Hair follicle dermal papilla cell (primary cell): ENCODE data around the gene MORN4. TPM values are rescaled to one million over a fixed set of nuclear protein-coding genes. Genes with fewer than 3 reads are reported as not detected.

ENCODE experiments used
- total RNA-seq: library from RNA; depleted of rRNA; stranded (reverse); fragments of >200 nt; gene quantifications from 2 replicates; pipeline ENCODE4 v1.2.3, GENCODE V29; 2012

Gene MORN4
- total RNA-seq: 5.0 and 5.8 TPM in 2 replicates

GRCh38 chr10:97632949-97633884 is at the start of gene MORN4:
Gene MORN4, minus strand, starts transcription at chr10:97633500. Its CDS starts 13,847 bp downstream, at chr10:97619653.

GRCh38 chr10:97640174-97640867 is 7.0 kb upstream of the MORN4 start, which contains the start of gene PI4K2A:
Gene PI4K2A, plus strand, starts transcription at chr10:97640671. Its CDS starts 72 bp downstream, at chr10:97640743.

GRCh38 chr10:97589479-97589878 is 43.8 kb downstream of the MORN4 start, which contains the start of gene C10orf62:
Gene C10orf62, plus strand, starts transcription at chr10:97589721. Its CDS starts 177 bp downstream, at chr10:97589898.

GRCh38 chr10:97584060-97584797 is 49.1 kb downstream of the MORN4 start, which contains the start of gene HOGA1:
Gene HOGA1, plus strand, starts transcription at chr10:97584389. Its CDS starts 315 bp downstream, at chr10:97584704.

GRCh38 chr10:97572214-97572989 is 60.9 kb downstream of the MORN4 start, which contains the start of gene ANKRD2:
Gene ANKRD2, plus strand, starts transcription at chr10:97572779. Its CDS starts 10 bp downstream, at chr10:97572789.

Other genes with a start within 250 kb of the MORN4 start
- gene RRP12, start 232.2 kb downstream of the MORN4 start, total RNA-seq: 20.4 and 27.7 TPM in 2 replicates
- 478 and 494 TPM in 2 replicates for gene PGAM1, start 207.3 kb downstream of the MORN4 start, total RNA-seq
- gene EXOSC1, start 187.5 kb downstream of the MORN4 start, total RNA-seq: 25.5 and 29.9 TPM in 2 replicates
- 58.9 and 63.1 TPM in 2 replicates for gene ZDHHC16, start 187.3 kb downstream of the MORN4 start, total RNA-seq
- 94.9 and 97.0 TPM in 2 replicates for gene MMS19, start 135.1 kb downstream of the MORN4 start, total RNA-seq
- gene UBTD1, start 134.6 kb downstream of the MORN4 start, total RNA-seq: 28.2 and 34.6 TPM in 2 replicates
- gene ANKRD2, start 60.7 kb downstream of the MORN4 start, total RNA-seq: 0.24 and 0.32 TPM in 2 replicates
- gene HOGA1, start 49.1 kb downstream of the MORN4 start, total RNA-seq: 1.5 and 1.6 TPM in 2 replicates
- 0.49 TPM in 1 of 2 replicates, not detected in the other for gene C10orf62, start 43.8 kb downstream of the MORN4 start, total RNA-seq
- gene PI4K2A, start 7.2 kb upstream of the MORN4 start, total RNA-seq: 29.7 and 37.8 TPM in 2 replicates
- gene AVPI1, start 53.7 kb upstream of the MORN4 start, total RNA-seq: 23.5 and 32.1 TPM in 2 replicates
- 63.3 and 68.2 TPM in 2 replicates for gene MARVELD1, start 80.2 kb upstream of the MORN4 start, total RNA-seq
- 19.8 and 20.6 TPM in 2 replicates for gene ZFYVE27, start 103.6 kb upstream of the MORN4 start, total RNA-seq
- gene SFRP5, start 138.5 kb upstream of the MORN4 start, total RNA-seq: not detected in 2 replicates
- gene GOLGA7B, start 216.3 kb upstream of the MORN4 start, total RNA-seq: under 0.01 TPM in 2 replicates